ENCODE results near the gene C19orf25.
"Not testable (repeated sequence)": the region's sequence is repeated elsewhere in the genome, so short reads cannot be mapped to it uniquely, and the experiment has no call there.

Gene C19orf25

GRCh38 chr19:1478934-1479707 is at the start of gene C19orf25:
Gene C19orf25 (minus strand): TSS chr19:1479215. CDS start chr19:1478903, 312 bp downstream.
- peak; percentile 90 to 97 for DNase-seq

- no peak for DNase-seq
Measured at GRCh38 chr19:1527650-1528309, 48.8 kb upstream of the C19orf25 start.

DNA sequence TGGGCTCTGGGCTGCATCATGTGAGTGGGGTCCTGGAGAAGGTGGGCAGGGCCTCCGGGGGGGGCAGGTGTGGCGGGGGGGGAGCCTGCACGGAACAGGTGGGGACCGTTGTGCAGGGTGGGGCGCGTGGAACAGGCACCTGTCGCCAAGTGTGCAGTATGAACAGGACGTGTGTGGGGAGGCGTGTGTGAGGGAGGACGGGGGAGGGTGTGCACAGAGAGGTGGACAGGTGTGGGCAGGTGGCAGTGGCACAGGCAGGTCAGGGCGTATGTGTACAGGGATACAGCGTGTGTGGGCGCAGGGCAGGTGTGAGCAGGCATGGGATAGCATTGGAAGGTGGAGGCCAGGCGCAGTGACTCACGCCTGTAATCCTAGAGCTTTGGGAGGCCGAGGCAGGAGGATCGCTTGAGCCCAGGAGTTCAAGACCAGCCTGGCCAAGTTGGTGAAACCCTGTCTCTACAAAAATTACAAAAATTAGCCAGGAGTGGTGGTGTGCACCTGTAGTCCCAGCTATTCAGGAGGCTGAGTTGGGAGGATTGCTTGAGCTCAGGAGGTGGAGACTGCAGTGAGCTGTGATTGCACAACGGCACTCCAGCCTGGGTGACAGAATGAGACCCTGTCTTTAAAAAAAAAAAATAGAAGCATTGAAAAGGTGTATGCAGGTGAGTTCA is 48.1 kb upstream of the C19orf25 start:
- DNase-seq, result no peak

- DNase-seq, result no peak
Measured at GRCh38 chr19:1526066-1526778, 47.2 kb upstream of the C19orf25 start.

GRCh38 chr19:1525343-1525742 is 46.3 kb upstream of the C19orf25 start:
- no peak for DNase-seq

DNA sequence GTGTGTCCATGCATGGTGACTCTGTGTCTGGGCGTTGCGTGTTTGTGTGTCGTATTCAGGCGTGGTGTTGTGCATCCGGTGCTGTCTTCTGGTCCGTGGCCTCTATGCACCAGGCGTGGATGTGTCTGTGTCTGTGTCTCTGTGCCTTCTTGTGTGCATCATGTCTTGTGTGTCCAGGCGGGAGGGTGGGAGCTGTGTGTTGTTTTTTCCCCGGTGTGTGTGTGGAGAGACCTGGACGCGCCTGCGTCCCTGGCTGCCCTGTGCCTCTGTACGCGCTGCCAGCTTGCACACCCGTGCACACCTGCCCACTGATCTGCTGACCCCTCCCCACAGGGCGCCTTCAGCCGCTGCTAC is 45.9 kb upstream of the C19orf25 start:
- DNase-seq, result no peak

DNA sequence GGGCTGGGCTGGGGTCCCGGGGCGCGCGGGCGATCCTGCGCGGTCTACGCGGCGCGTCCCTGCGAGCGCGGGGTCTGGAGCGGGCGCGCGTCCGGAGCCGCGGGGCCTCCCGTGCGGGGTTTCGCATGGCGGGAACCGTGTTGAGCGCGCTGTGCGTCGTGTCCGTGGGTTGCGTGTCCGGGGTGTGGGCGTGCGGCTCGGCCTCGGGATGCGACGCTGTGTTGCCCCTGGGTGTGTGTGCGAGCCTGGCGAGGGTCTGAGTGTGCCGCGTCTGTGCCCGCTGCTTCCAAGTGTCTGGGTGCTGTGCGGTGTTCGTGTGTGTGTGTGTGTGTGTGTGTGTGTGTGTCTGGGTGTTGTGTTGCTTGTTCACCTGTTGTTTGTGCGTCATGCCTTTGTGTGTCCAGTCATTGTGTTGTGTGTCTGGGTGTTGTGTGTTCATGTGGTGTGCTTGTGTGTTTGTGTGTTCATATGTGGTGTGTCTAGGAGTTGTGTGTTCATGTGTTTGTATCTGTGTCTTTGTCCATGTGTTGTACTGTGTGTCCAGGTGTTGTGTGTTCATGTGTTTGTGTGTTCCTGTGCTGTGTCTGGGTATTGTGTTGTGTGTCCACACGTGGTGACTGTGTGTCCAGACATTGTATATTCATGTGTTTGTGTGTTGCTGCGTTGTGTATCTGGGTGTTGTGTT is 45.4 kb upstream of the C19orf25 start:
- DNase-seq, result no peak

DNA sequence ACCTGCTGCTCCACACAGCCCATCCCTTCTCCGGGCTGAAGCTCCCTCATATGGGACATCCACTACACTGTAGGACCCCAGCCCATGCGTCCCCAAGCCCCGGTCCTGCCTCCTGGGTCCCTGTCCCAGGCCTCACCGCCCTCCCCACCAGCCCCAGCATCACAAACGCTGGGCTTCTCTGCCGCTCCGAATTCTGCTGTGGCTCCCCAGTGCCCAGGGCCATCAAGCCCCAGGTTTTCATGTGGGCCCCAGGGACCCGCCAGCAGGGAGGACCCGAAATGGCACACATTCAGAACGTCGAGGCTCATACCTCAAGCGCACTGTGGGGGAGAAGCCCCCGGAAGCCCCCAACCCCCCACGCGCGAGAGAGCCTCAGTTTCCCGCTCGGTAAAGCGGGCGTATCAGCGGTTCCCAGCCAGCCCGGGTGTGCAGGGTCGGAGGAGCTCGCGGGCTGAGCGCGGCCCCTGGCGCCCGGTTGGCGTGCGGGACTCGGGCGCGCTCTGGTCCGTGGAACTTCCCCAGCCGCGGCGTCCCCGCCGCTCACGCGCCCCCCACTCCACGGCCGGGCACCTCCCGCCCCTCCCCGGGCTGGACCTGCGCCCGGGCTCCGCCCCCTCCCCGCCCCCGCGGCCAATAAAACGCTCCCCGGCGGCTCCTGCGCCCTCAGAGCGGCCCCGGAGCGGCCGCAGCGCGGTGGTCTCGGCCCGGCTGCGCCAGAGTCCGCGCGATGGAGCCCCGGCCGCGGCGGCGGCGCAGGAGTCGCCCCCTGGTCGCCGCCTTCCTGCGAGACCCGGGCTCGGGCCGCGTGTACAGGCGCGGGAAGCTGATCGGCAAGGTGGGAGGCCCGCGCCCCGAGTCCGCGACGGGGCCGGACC is 44.6 kb upstream of the C19orf25 start, which contains the start of gene PLK5:
Gene PLK5 (plus strand): TSS at position 666 of the 875 bp plus-strand sequence. CDS start 2,920 bp downstream, outside the sequence.
- no peak for DNase-seq

DNA sequence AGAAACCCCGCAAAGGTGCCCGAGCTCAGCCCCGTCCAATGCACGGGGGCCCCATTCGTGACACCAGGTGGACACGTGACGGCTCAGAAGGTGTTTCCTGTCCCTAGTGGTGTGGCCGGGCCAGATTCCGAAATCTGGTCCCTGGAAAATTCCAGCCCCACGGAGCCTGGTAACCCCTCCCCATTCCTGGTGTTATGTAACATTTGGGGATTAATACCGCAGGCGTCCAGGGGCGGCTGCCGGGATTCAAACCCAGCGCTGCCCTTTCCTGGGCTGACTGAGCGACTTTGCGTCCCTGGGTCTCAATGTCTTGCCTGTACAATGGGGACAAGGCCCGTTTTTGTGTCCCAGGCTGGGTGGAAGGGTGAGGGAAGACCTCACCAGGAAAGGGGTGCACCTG is 43.8 kb upstream of the C19orf25 start:
- DNase-seq, result no peak

- DNase-seq, result no peak
Measured at GRCh38 chr19:1522061-1522460, 43.0 kb upstream of the C19orf25 start.

- peak; percentile 43 to 61 for DNase-seq
Measured at GRCh38 chr19:1521636-1522035, 42.6 kb upstream of the C19orf25 start.

DNA sequence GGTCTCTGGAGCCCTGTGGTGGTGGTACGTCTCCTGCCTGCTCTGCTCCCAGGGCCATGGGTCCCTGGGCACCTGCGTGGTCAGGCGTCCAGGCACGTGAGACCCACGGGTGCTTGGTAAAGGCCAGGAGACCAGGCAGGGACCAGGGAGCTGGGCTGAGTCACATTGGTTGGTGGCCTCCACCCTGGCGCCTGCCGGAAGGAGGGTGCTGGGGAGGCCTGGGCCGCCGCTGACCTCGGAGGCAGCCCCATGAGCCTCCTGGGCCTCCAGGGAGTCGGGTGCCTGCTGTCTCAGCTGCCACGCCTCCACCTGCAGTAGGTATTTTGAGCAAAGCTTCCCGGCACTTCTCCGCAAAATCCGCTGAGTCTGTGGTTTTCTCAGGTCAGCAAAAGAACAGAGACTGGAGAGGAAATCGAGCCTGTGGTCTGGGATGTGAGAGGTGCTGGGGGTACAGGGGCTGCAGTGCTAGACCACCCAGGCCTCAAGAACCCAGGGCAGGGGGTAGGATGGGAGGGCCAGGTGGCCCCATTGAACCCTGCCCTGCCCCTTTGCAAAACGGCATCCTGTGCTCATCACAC is 41.3 kb upstream of the C19orf25 start:
- DNase-seq, result no peak

DNA sequence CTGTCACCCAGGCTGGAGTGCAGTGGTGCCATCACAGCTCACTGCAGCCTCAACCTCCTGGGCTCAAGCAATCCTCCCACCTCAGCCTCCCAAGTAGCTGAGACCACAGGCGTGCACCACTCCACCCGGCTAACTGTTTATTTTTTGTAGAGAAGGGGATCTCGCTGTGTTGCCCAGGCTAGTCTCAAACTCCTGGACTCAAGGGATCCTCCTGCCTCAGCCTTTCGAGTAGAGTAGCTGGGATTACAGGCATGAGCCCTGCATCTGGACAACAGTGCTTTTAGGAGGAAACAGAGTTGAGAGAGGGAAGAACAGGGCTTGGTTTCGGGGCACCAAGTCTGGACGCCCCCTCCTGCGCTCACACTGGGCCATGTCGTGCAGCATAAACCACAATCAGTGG is 40.8 kb upstream of the C19orf25 start:
- DNase-seq, result not testable (repeated sequence)

GRCh38 chr19:1518471-1518870 is 39.5 kb upstream of the C19orf25 start:
- no peak for DNase-seq

DNA sequence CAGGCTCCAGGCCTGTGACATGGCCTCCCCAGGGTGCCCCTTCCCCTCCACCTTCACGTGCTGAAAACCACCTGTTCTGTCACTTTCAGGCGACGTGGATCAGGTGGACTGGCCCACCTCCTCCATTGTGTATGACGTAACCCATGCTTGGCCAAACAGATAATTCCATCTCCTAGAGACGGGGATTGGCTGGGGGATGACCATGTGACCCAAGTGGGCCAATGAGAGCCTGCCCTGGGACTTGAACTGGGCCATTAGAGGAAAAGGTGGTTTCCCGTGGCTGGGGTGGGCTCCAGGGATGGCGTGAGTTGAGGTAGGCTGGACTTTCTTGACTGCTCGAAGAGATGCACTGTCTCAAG is 37.4 kb upstream of the C19orf25 start:
- peak in 1 of 2 experiments; percentile 29 for DNase-seq

DNA sequence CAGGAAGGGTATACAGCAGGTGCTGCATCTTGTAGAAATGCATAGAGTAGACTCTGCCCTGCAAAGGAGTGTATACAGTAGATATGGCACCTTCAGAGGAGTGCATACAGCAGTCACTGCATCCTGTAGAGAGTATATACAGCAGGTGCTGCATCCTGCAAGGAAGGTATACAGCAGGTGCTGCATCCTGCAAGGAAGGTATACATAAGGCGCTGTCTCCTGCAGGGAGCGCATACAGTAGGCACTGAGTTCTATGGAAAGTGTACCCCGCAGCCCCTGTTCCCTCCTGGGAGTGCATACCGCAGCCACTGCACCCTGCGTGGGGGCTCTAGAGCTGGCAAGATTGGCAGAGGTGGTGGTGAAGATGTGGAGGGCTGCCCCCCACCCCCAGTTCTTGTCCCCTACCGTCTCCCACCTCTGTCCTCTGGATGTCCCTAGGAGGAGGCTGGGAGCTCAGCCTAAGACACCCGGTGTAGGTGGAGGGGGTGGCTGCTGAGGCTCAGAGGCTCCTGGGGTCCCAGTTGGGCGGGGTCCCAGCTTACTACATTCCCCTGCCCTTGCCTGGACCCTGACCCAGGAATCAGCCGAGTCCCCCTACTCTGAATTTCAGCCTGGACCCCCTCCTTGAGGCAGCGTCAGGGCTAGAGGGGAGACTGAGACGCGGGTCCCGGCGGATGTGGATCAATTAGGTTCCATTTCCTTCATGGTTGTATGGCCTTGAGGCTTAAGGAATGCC is 36.1 kb upstream of the C19orf25 start:
- no peak for DNase-seq

DNA sequence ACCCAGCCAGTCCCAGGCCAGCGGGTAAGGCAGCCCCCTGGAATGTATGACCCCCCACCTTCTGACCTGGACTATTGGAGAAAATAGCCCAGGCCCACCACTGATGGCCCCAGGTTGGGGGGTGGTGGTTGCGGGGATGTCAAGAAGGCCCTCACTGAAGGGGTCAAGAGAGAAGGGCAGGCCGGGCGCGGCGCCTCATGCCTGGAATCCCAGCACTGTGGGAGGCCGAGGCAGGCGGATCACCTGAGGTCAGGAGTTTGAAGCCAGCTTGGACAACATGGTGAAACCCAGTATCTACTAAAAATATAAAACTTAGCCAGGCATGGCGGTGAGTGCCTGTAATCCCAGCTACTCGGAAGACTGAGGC is 35.3 kb upstream of the C19orf25 start:
- no peak for DNase-seq

DNA sequence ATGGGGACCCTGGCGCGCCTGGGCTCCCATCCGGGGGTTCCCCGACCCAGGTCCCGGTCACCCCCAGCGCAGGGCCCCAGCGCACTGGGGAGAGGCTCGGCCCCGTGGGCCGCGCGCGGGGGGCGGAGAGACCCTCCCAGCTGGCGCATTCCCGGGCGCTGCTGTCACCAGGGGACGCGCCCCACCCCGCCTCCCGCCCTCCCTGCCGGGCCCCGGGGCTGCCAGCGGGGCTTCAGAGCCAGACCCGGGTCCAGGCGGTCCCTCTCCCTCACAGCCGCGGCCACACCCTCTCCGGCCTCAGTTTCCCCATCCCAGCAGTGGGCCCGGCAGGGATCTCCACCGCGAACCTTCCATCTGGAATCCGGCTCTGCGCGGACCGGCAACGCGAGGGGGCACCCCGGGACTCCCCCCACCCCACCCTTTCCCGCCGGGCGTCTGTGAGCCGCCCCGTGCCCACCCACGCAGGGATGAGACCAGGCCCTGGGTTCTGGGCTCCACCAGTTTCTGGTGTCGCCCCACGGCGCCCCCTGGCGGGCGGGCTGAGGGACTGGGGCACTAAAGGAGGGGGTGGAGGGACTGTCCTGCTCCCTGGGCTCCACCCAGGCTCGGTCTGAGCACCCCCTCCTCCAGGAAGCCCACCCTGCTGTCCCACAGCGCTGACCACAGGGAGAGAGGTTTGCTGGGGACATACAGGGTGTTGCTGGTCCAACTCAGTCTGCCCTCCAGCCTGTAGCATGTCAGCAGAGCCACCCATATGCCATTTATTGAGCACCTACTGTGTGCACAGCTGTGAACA is 34.7 kb upstream of the C19orf25 start:
- no peak for DNase-seq

DNA sequence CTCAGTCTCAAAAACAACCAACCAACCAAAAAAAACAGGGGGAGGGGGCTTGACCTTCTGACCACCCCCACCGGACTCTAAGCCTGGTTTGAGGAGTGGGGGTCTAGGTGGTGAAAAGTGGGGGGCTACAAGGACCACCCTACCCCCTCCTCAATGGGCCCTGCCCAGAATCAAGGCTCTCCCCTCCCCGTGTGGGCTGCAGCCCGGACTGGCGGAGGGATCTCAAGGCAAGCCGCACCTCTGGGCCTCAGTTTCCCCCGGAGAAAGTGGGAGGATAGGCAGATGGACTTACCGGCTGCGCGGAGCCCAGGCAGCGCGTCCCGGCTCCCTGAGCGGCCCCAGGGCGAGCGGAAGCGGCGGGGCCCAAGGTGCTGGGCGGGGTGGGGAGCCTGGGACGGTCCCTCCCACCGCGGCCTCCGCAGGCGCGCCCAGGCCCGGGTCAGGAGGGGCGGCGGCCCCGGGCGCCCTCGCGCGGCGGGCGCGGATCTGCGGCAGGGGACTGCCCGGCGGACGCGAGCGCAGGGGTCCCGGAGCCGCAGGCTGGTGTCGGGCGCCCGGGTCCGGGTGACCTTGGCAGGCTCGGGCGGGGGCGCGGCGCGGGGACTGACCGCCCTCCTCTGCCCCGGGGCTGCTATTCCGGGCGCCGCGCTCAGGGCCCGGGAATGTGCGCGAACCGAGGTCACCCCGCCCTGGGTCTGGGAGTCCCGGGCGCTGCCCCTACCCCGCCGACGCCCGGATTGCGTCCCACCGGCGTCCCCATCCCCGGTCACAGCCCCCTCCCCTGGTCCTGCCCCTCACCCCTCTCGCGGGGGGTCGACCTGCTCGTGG is 33.9 kb upstream of the C19orf25 start, which contains the start of gene ADAMTSL5:
Gene ADAMTSL5 (minus strand): TSS at position 349 of the 828 bp plus-strand sequence. CDS start 2,076 bp downstream, outside the sequence.
- no peak for DNase-seq

Measured in NCI-H446 (cell line).